GM23248 (cell line): ENCODE results near the gene RPL15. TPM values are rescaled to one million over a fixed set of nuclear protein-coding genes. Genes with fewer than 3 reads are reported as not detected.
"Not testable (repeated sequence)": the region's sequence is repeated elsewhere in the genome, so short reads cannot be mapped to it uniquely, and the experiment has no call there.

ENCODE experiments used
- DNase-seq: peaks from one replicate; pipeline ENCODE4 v3.0.0-alpha.2; 2015
- H2AFZ ChIP-seq: fragments of 200-600 bp; sonication (generic); 2 replicates; pipeline ENCODE4 v1.6.1; 2016; ENCODE audit warnings: antibody characterized with exemption
- H3F3A ChIP-seq: fragments of 200-600 bp; sonication (generic); 2 replicates; pipeline ENCODE4 v1.6.1; 2016; ENCODE audit warnings: mild to moderate bottlenecking, antibody characterized with exemption, mixed run types; ENCODE audit not compliant: insufficient read depth
- H3K27ac ChIP-seq: fragments of 200-600 bp; sonication (generic); 2 replicates; pipeline ENCODE4 v1.5.1; 2016; ENCODE audit warnings: mild to moderate bottlenecking
- H3K27me3 ChIP-seq: fragments of 200-600 bp; sonication (generic); replicated peaks from 2 replicates; pipeline ENCODE4 v1.6.1; 2016; ENCODE audit warnings: mild to moderate bottlenecking; ENCODE audit not compliant: insufficient read depth
- H3K36me3 ChIP-seq: fragments of 200-600 bp; sonication (generic); 2 replicates; pipeline ENCODE4 v1.6.1; 2016; ENCODE audit warnings: low read depth, mild to moderate bottlenecking
- H3K4me1 ChIP-seq: fragments of 200-600 bp; sonication (generic); 2 replicates; pipeline ENCODE4 v1.6.1; 2016; ENCODE audit warnings: mild to moderate bottlenecking; ENCODE audit not compliant: insufficient read depth
- H3K4me2 ChIP-seq: fragments of 200-600 bp; sonication (generic); one replicate; pipeline ENCODE4 v1.6.1; 2016; ENCODE audit warnings: mild to moderate bottlenecking; ENCODE audit not compliant: unreplicated experiment
- H3K4me3 ChIP-seq: fragments of 200-600 bp; sonication (generic); 2 replicates; pipeline ENCODE4 v1.5.1; 2016; ENCODE audit warnings: mild to moderate bottlenecking
- H3K79me2 ChIP-seq: fragments of 200-600 bp; sonication (generic); 2 replicates; pipeline ENCODE4 v1.6.1; 2016; ENCODE audit warnings: mild to moderate bottlenecking; ENCODE audit not compliant: insufficient read depth
- H3K9ac ChIP-seq: fragments of 200-600 bp; sonication (generic); 2 replicates; pipeline ENCODE4 v1.6.1; 2016; ENCODE audit warnings: mild to moderate bottlenecking
- H3K9me2 ChIP-seq: fragments of 200-600 bp; sonication (generic); 2 replicates; pipeline ENCODE4 v1.6.1; 2016; ENCODE audit warnings: mixed run types, mild to moderate bottlenecking, moderate library complexity; ENCODE audit not compliant: insufficient read depth
- H3K9me3 ChIP-seq: fragments of 200-600 bp; sonication (generic); one replicate; pipeline ENCODE4 v1.6.1; 2017; ENCODE audit warnings: low read depth
- H4K20me1 ChIP-seq: fragments of 200-600 bp; sonication (generic); 2 replicates; pipeline ENCODE4 v1.6.0; 2016; ENCODE audit not compliant: insufficient read depth
- EZH2 ChIP-seq: fragments of 200-600 bp; sonication (generic); IDR thresholded peaks from 2 replicates; pipeline ENCODE4 v1.6.1; 2018; ENCODE audit warnings: antibody characterized with exemption, mild to moderate bottlenecking; ENCODE audit not compliant: insufficient read depth, poor library complexity, severe bottlenecking
- EZH2phosphoT487 ChIP-seq: fragments of 200-600 bp; sonication (generic); IDR thresholded peaks from 2 replicates; pipeline ENCODE4 v1.6.1; 2018; ENCODE audit warnings: antibody characterized with exemption, moderate library complexity, mild to moderate bottlenecking, low read depth; ENCODE audit not compliant: insufficient read depth
- WGBS, 2 experiments: methylation state at CpG; one replicate each; pipeline ENCODE4 v1.1.6; 2015 to 2017; ENCODE audit warnings: low lambda C conversion rate in 2 of 2, low coverage in 1 of 2; ENCODE audit errors: missing lambda C conversion rate in 2 of 2; 5-methylcytosine and 5-hydroxymethylcytosine counted together
- in situ Hi-C: fragments of 300-500 bp; cut with MboI; formaldehyde crosslinking; loops from 2 replicates; pipeline ENCODE4 v1.15.0; 2020
- polyA plus RNA-seq: library from polyadenylated mRNA; unstranded; fragments of >200 nt; fragmentation: Nextera tagmentation; extraction: Ambion mirVana; gene quantifications from 2 replicates; pipeline ENCODE4 v1.2.1, GENCODE V29; 2016
- total RNA-seq: library from RNA; depleted of rRNA; stranded (reverse); fragments of >200 nt; shearing (Covaris generic); gene quantifications from 2 replicates; pipeline ENCODE4 v1.2.3, GENCODE V29; 2014; rRNA removed

RPL15 gene
- total RNA-seq, result 1,523 and 2,236 TPM in 2 replicates
- 1,678 and 1,685 TPM in 2 replicates for polyA plus RNA-seq

GRCh38 chr3:23916886-23917678 is at the start of gene RPL15, which contains the start of gene NKIRAS1:
Gene RPL15 (plus strand): TSS chr3:23917132. CDS start chr3:23917860, 728 bp downstream.
Gene NKIRAS1 (minus strand): TSS chr3:23916990. CDS start chr3:23910904, 6,086 bp downstream.
- no peak for TF ChIP-seq EZH2
- TF ChIP-seq EZH2phosphoT487, result no peak
- H3K4me1 ChIP-seq, result peaks cover 32% of the 10 kb centered on the region
- H3K9me2 ChIP-seq, result no peaks in the 10 kb centered on the region

GRCh38 chr3:23867400-23867799 is 49.5 kb upstream of the RPL15 start:
- Histone ChIP-seq H3K4me2 (no peak overlapping the region), H3F3A (no peaks in the 10 kb centered on the region), H3K27ac (no peak overlapping the region), H3K9ac (no peak overlapping the region), H2AFZ (no peak overlapping the region), H3K36me3 (no peaks in the 10 kb centered on the region), H3K4me1 (peaks cover 21% of the 10 kb centered on the region; the same call in 1 of the 2 replicates), H3K79me2 (peaks cover 80% of the 10 kb centered on the region), H3K9me3 (no peaks in the 10 kb centered on the region), H3K27me3 (no peaks in the 10 kb centered on the region), H3K9me2 (no peaks in the 10 kb centered on the region), H4K20me1 (peaks cover 5% of the 10 kb centered on the region; the same call in 1 of the 2 replicates), H3K4me3 (no peak overlapping the region)
- in situ Hi-C loops, result no loop called here
- TF ChIP-seq EZH2phosphoT487, result no peak
- 71 to 80% methylated on average over 1 of the region's 1 CpG for WGBS, 2 experiments
- no peak for DNase-seq

More at GRCh38 chr3:23916886-23917678, at the start of gene RPL15, which contains the start of gene NKIRAS1:
- Histone ChIP-seq H3K4me3 (peak within 1 kb of the TSS; percentile 95), H3K4me2 (peak within 1 kb of the TSS; percentile 100), H3K27me3 (no peaks in the 10 kb centered on the region), H4K20me1 (peaks cover 17% of the 10 kb centered on the region), H2AFZ (peak within 1 kb of the TSS; percentile 93), H3K79me2 (peaks cover 72% of the 10 kb centered on the region), H3K9me3 (no peaks in the 10 kb centered on the region), H3K9ac (peak within 1 kb of the TSS; percentile 96), H3K36me3 (peaks cover 31% of the 10 kb centered on the region), H3K27ac (peak within 1 kb of the TSS; percentile 80), H3F3A (peaks cover 59% of the 10 kb centered on the region)
- WGBS, 2 experiments, result 1% methylated on average over 58 to 64 of the region's 64 CpGs
- in situ Hi-C loops, result no loop called here
- DNase-seq, result peak; percentile 99

GRCh38 chr3:23867838-23868237 is 49.1 kb upstream of the RPL15 start:
- Histone ChIP-seq H3K36me3 (no peaks in the 10 kb centered on the region), H3F3A (no peaks in the 10 kb centered on the region), H3K9me2 (no peaks in the 10 kb centered on the region), H4K20me1 (peaks cover 5% of the 10 kb centered on the region; the same call in 1 of the 2 replicates), H3K27ac (no peak overlapping the region), H3K27me3 (no peaks in the 10 kb centered on the region), H3K79me2 (peaks cover 80% of the 10 kb centered on the region), H3K4me3 (no peak overlapping the region), H3K9me3 (no peaks in the 10 kb centered on the region), H3K4me2 (no peak overlapping the region), H3K4me1 (peaks cover 20% of the 10 kb centered on the region; the same call in 1 of the 2 replicates), H3K9ac (no peak overlapping the region), H2AFZ (no peak overlapping the region)
- TF ChIP-seq EZH2phosphoT487 (no peak), EZH2 (no peak)
- 92 to 95% methylated on average over 1 of the region's 1 CpG for WGBS, 2 experiments
- DNase-seq, result no peak
- in situ Hi-C loops, result no loop called here

GRCh38 chr3:23869977-23870662 is 46.8 kb upstream of the RPL15 start:
- WGBS, 2 experiments, result 96 to 97% methylated on average over 4 of the region's 4 CpGs
- Histone ChIP-seq H3K9ac (no peak overlapping the region), H3F3A (peaks cover 17% of the 10 kb centered on the region), H4K20me1 (peaks cover 5% of the 10 kb centered on the region; the same call in 1 of the 2 replicates), H3K79me2 (peaks cover 65% of the 10 kb centered on the region), H3K4me3 (no peak overlapping the region), H3K9me2 (no peaks in the 10 kb centered on the region), H2AFZ (no peak overlapping the region), H3K4me1 (peaks cover 26% of the 10 kb centered on the region), H3K9me3 (no peaks in the 10 kb centered on the region), H3K36me3 (no peaks in the 10 kb centered on the region), H3K27me3 (no peaks in the 10 kb centered on the region), H3K4me2 (no peak overlapping the region), H3K27ac (no peak overlapping the region)
- no peak for DNase-seq
- in situ Hi-C loops, result no loop called here
- TF ChIP-seq EZH2, result no peak
- TF ChIP-seq EZH2phosphoT487, result no peak

GRCh38 chr3:23870663-23871043 is 46.3 kb upstream of the RPL15 start:
- H3K4me2 ChIP-seq, H2AFZ ChIP-seq, H3K4me3 ChIP-seq, H3K9me3 ChIP-seq, H3K9ac ChIP-seq, in situ Hi-C loops, H3K36me3 ChIP-seq, H4K20me1 ChIP-seq, DNase-seq, H3K9me2 ChIP-seq, H3K27ac ChIP-seq, H3K27me3 ChIP-seq: not testable (repeated sequence)
- H3K79me2 ChIP-seq, result peaks cover 64% of the 10 kb centered on the region
- H3K4me1 ChIP-seq, result peaks cover 31% of the 10 kb centered on the region
- H3F3A ChIP-seq, result peaks cover 23% of the 10 kb centered on the region
- 100% methylated on average over 1 of the region's 5 CpGs for whole genome bisulfite sequencing, 2 experiments

GRCh38 chr3:23871361-23871760 is 45.6 kb upstream of the RPL15 start:
- DNase-seq, H3K9me2 ChIP-seq, in situ Hi-C loops, H4K20me1 ChIP-seq, H3K9ac ChIP-seq, H3K36me3 ChIP-seq, H3K4me3 ChIP-seq, H3K9me3 ChIP-seq, H3K27me3 ChIP-seq, H3K27ac ChIP-seq, H3K4me2 ChIP-seq, H2AFZ ChIP-seq: not testable (repeated sequence)
- WGBS, 2 experiments, result 93% methylated on average over 29 of the region's 34 CpGs; no CpG with 5 or more reads in 1 of the 2 experiments
- Histone ChIP-seq H3K79me2 (peaks cover 65% of the 10 kb centered on the region), H3F3A (peaks cover 26% of the 10 kb centered on the region), H3K4me1 (peaks cover 28% of the 10 kb centered on the region)
